HG03469 (cell line): ENCODE results near the gene PDLIM4.

Source experiments
- ATAC-seq: cut with Tn5 transposase; IDR thresholded peaks from one replicate; pipeline ENCODE4 v1.9.1; 2021; ENCODE audit warnings: mild to moderate bottlenecking, moderate library complexity, moderate number of reproducible peaks; ENCODE audit not compliant: unreplicated experiment

Gene PDLIM4

DNA sequence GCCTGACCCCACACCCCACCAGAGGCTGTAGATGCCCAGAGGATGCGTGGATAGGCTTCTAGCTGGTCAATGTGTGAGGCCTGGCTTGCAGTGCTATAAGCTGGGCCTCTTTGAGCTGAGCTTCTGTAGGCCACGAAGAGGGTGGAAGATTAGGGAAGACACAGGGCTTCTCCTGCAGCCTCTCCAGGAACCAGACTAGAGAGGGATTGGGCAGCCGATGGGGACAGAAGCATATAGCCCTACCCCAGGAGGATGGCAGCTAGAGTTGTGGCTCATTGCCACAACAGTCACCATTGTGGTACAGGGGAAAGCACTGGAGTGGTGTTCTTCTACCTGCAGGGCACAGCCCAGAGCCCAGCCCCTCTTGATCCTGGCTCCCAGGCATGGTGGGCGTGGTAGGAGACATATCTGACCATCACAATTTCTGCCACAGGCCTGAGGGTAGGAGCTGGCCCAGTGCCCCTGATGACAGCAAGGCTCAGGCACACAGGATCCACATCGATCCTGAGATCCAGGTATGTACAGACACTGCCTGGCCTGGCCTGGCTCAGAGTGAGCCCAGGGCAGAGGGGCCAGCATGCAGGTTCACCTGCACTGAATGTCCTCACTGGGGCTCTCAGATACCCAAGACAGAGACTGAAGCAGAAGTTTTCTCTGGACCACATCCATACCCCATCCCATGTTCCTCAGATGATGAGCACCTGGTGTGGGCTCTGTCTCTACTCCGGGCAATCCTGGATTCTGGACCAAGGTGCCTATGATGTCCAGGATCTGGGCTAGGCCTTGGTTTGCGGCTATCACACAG lies 8.7 kb downstream of the PDLIM4 start:
- ATAC-seq: no peak

DNA sequence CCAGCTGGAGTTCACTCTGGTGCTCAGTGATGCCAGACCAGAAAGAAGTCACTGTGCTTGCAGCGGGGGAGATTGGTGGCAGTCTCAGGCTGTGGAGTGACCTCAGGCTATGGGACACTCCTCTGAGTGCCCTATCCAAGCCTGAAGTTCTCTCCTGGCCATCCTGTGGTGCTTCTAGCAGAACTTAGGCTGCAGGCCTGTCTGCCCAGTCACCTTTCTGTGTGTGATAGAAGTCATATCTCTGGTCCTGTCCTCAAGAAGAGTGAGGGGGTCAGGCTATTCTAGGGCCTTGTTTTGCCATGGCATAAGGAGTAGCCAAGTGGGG lies 9.3 kb downstream of the PDLIM4 start:
- no peak for ATAC-seq

DNA sequence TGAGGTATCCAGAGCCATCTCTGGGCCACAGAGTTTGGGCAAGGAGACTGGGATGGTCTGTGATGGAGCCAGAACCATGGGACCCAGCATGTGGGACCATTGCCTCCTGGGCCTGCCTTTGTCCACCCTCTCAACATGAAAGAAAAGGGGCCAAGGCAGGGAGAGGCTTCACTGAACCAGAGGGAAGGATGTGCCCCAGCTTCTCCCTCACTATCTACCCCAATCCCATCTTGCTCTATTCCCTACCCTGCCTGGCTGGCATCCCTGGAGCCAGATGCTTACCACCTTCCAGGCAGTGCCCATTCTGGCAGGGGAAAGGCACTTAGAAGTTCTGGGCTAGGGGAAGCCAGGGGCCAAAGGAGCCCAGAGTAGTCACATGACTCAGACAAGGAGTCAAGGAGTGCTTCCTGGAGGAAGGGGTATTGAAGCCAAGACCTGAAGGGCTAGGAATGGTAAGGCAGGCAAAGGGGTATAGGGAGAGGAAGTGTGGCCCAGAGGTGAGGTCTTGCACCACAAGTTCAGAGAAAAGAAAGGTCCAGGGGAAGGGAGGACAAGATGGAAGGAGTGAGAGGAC lies 9.8 kb downstream of the PDLIM4 start:
- no peak for ATAC-seq

DNA sequence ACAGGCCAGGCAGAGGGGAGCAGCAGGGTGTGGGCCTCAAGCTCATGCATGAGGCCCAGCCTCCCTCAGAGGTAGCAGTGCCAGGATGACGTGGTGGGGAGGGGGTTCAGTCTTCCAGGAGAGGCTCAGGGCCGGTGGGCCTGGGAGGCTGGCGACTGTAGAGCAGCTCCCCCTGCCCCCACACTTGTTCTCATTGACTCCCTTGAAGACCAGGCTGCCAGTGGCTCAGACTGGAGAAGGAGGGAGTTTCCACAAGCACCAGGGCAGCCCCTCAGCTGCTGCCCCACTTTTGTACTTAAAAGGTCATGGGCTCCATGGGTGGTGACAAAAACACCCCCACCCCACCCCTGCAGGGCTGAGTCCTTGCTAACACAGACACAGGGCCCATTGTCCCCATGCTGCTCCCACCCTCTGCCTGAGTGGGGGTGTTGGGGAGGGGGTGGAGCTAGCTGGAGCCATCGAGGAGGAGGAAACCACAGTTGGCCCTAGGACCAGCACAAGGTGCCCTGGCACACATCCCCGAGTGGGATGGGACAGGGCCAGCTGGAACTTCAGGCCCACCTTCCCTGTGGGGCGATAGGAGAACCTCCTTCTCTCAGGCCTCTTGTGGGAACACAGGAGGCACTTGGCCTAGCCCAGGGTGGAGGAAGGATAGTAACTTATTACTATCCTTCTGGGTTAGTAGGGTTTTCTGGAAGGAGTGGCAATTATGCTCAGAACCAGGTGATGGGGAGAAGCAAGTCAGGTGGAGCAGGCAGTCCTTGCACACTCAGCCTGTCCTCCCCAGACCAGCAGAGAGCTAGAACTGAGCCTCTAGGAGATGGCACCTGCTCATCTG lies 10.7 kb downstream of the PDLIM4 start:
- no peak for ATAC-seq

DNA sequence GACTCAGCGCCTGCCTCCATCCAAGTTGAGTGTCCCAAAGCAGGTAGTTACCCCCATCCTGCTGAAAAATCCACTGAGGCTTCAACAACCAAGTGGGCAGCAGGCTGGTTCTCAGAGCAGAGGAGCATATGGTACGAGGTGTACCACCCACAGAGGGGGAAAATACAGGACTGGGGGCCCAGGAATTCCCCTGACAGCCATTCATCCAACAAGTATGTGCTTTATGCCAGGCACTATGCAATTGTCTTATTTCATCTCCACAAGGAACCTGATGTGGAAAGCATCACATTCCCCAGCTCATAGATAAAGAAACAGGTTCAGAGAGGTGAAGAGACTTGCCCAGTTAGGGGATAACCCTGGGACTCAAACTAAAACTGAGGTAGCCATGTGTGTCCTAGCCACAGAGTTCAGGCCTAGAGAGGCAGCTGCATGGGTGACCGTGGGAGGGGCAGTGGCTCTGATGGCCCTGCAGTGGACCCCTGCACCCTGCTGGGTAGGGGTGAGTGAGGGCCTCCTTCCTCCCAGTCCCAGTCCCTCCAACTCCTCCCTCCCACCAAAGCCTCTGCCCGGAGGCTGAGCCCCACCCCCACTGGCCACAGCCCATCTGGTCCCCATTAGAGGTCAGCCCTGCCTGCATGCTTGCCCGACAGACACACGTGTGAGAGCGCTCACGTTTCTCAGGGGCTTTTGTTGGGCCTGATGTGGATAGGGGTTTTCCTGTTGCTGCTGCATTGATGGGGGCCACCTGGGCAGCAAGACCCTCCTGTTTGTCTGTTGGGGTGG lies 11.5 kb downstream of the PDLIM4 start:
- ATAC-seq: peak; percentile 58

DNA sequence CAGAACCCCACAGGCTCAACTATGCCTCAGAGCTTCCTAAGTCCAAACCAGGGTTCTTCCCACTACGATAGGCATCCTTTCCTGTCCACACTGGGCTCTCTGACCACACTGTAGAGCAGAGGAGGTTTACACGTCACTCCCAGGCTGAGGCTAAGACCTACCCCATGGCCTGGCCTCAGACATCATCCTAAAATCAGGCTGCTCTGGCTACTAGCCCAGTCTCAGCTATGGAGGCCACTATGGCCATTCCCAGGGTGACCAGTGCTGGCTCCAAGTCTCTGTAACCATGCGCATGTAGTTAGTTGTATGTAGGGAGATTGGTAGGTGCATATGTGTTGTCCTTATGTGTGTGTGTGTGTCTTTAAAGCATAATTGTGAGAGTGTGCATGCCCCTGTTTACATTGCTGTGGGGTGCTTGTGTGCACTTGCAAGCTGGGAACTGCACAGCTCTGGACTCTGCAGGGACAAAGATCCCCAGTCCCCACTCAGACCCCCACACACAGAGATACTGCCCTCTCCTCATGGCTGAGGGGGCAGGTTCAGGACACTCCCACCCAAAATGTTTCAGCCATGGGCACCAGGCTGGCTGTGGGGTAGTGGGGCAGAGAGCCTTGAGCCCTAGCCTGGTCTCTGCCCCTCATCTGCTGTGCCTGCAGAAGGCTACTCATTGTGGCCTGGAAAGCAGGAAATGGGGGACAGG lies 12.3 kb downstream of the PDLIM4 start:
- ATAC-seq: no peak

DNA sequence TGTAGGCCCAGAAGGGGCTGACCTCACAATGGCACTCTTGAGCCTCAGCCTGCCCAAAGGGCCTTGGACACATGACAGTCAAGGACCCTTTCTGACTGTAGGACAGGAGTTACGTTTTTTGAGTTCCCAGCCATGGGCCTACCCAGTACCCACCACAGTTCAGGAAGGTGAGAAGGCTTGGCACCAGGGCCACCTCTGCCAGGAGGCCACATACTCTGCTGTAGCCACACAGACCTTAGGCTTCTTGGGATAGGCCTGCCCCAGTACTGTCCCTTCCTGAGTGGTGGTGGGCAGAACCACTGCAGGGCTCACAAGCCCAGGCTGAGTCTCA lies 12.8 kb downstream of the PDLIM4 start:
- no peak for ATAC-seq

DNA sequence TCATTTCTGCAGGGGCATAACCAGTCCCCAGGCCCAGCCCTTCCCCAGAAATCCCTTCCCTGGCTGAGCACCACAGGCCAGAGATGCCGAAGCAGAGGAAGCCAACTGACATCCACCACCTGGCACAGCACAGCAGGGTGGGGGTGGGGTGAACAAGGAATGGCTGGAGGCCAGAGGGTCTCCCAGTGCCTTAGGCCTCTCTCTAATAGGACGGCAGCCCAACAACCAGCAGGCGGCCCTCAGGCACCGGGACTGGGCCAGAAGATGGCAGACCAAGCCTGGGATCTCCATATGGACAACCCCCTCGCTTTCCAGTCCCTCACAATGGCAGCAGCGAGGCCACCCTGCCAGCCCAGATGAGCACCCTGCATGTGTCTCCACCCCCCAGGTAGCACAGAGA lies 13.2 kb downstream of the PDLIM4 start:
- ATAC-seq: no peak

DNA sequence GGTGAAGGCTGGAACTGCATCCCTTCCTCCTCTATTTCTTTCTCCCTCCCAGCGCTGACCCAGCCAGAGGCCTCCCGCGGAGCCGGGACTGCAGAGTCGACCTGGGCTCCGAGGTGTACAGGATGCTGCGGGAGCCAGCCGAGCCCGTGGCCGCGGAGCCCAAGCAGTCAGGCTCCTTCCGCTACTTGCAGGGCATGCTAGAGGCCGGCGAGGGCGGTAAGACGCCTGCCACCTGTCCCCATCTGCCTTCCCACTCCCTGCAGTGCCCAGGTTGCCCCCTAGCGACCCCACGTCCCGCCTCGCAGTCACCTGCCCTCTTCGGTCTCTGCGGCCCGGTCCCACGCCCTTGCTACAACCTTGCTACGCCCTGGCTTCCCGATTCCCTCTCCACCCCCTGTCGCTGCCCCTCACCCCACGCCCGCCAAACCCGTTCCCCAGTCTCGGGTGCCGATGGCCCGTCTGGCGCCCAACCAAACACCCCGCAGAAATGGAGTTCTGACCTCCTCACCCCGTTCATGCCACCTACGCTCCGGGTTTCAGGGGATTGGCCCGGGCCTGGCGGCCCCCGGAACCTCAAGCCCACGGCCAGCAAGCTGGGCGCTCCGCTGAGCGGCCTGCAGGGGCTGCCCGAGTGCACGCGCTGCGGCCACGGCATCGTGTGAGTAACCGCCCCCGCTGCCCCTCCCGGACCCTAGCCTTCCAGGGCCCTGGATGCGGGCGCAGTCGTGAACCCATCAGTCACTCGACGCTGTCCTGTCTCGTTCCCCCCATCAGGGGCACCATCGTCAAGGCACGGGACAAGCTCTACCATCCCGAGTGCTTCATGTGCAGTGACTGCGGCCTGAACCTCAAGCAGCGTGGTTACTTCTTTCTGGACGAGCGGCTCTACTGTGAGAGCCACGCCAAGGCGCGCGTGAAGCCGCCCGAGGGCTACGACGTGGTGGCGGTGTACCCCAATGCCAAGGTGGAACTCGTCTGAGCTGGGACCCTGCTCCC lies 14.1 kb downstream of the PDLIM4 start:
- ATAC-seq: no peak

DNA sequence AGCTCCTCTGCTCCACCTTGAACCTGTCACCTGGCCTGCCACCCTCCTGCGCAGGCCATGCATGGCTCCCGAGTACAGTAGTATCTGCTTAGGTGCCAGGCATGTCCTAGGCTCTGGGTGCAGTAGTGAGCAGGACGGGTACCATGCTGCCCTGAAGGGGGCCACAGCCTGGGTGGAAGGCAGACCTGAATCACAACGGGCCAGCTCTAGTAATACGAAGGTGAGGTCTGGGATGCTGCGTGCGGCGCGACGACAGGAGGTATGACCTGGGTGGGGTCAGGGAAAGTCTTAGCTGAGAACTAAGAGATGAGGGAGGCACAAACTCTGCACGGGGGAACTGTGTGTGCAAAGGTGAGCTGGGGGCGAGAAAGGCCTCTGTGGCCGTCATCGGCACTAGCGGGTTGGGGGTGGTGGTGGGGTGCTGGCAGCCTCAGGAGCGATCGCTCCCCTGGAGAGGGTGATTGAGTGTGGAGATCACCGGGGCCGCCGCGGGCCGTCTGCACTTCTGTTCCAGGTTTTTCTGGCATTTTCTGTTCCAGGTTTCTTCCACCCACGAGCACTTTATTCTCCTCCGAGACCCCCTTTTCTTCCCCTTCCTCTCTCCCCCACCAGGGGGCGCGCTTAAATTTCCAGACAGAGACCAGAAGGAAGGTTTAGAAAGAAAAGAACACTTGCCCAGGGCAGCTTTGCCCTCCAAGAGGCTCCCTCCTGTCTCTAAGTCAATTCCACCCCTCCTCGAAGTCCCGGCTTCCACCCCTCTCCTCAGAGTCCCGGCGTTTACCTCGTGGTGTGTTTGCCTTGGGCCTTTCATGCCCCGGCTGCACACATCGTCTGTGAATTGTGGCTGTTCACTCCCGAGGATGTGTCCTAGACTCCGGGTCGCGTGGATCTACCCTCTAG lies 15.1 kb downstream of the PDLIM4 start:
- no peak for ATAC-seq

DNA sequence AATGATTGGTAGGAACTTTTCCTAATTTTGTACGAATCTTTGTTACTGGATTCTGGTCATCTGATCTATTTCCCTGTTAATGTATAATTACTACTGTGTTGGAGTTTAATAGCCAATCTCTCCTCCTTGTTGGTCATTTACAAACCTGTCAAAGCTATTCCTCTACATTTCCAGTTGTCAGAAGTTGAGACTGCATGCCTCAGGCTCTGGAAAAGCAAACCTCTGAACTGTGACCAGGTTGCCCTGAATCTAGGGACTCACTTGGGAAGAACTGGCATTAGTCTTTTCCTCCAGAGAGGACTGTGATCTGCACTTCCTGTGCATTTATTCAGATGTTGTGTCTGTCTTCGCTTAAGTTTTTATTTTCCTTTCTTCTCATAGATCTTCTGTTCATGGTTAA lies 16.1 kb downstream of the PDLIM4 start:
- no peak for ATAC-seq

DNA sequence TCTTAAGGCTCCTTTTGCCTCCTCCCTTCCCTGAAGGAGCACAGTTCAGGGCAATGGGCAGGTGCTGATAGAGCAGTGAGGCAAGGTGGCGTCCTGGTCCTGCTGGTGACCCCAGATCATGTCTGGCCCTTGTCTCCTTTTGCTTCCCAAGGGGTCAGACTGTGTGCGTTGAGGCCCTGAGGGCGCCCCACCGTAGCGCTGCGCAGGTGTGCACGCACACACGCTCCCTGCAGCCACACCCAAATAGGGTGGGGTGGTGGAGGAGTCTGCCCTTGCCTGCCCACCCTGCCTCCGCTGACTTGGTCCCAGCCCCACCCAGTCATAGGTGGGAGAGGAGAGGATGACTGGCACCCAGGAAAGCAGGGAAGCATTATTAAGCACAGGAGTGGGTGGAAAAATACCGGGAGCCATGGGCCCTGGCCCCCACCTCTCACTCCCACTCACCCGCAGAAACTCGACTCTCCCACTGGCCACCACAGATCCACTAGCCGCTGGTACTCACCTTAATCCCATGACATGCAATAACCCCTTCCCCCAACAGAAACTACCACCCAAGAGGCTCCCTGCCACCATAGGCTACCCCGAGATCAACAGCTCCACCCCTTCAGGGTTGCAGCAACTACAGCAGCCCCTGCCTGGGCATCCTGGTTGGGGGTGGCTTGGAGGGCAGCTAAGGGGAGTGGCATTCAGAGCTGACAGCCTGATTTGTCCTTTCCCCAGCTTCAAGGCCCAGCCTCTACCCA lies 16.7 kb downstream of the PDLIM4 start:
- ATAC-seq: no peak

DNA sequence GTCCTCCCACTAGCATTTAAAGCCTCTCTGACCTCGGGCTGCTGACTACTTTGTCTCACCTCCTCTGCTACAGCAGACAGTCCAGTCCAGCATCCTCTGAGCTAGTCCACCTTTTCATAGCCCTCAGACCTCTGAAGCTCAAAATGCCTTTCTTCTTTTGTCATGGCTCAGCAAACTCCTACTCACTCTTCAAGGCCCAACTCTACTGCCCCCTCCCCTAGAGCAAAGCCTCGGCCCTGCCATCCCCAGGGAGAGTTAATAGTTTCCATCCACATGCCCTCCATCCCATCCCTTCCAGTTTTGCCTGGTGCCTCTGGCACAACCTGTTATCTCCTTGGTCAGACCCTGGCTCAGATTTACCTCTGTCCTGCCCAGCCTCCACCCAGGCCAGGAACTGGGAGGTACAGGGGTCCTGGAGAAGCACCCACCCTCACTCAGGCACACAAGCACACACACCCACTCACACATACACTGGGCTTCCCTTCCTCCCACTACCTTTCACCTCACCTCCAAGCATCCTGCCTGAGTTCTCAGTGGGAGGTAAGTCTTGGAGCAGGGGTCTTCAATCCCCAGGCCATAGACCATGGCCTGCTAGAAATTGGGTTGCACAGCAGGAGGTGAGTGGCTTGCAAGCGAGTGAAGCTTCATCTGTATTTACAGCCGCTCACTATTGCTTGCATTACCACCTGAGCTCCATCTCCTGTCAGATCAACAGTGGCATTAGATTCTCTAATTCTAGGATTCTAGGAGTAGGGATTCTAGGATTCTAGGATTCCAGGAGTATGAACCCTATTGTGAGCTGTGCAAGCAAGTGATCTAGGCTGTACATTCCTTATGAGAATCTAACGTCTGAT lies 18.1 kb downstream of the PDLIM4 start:
- ATAC-seq: no peak

DNA sequence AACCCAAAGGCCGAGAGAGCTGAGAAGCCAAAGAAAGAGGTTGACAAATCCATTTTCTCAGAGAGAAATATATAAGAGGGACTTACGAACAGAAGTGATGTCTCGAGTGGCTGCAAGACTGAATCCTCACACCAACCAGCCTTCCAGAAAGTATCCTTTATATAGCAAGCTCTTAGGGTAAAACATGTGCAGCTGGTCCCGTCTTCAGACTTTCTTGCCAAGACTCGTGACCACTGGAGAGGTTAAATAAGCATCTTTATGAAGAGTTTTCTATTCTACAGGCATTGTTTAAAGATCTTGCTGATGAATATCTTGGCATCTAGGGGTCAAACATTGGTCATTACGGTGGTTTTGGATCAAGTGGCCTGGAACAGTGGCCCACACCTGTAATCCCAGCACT lies 19.8 kb downstream of the PDLIM4 start:
- no peak for ATAC-seq

DNA sequence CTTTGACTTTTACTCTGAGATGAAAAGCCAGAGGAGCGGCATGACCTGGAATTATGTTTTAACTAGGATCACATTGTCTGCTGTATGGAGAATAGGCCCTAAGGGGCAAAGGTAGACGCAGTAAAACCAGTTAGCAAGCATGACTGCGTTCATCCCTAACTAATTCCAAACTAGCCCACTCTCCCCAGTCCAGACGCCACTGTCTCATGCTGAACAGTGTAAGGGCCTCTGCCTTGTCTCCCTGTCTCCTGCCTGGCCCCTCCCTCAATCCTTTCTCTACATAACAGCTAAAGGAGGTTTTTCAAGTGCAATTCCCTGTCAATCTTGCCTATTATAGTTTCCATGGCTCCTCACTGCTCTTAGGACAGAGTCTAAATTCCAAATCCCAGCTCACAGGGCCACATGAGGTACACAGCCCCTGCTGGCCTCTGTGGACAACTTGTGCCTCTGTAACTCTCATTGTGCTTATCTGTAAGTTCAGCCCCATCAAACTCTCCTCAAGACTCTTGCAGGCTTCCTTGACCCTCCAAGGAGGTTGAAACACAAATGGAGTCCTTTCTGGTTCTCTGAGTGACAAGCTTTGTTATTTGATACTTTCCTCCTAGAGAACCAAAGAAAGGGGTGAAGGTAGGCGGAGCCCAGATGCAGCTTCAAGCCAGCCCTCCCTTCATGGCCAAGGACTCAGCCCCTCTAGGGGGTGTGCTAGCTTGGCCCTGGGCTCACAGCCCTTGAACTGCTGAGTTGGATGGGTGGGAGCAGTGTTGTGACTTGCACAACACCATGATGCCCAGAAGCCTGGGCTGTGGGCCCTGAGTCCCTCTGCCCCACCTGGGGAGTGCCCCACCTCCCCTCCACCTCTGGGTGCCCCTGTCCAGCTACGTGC lies 20.7 kb downstream of the PDLIM4 start:
- no peak for ATAC-seq

DNA sequence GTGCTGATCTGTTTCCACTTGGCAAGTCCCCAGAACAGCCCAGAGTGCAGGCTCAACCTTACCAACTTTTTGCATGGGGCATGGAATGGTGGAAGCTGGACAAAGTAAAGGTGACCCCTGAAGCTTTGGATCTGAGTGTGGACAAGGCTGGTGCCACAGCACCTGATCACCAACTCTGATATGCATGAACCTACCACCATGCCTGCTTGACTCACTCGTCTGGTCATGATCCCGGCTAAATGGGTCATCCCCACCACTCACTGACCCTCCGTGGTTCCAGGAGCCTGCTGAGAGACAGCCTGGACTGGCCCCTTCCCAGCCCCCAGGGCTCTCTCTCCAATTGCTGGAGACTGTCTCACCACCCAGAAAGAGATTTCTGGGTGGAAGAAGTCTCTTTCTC lies 22.3 kb downstream of the PDLIM4 start:
- ATAC-seq: no peak
